ENCODE results near the gene C3orf33. TPM values are rescaled to one million over a fixed set of nuclear protein-coding genes. Genes with fewer than 3 reads are reported as not detected.

Gene C3orf33
- total RNA-seq, 1 experiment from 2014 or later, result 9.5 TPM

- Mint-ChIP-seq H3K9me3 (ENCODE audit: low read depth, unreplicated experiment) (no peaks in the 10 kb centered on the region), H3K27ac (ENCODE audit: unreplicated experiment) (no peak overlapping the region), H3K4me1 (ENCODE audit: low read depth, unreplicated experiment) (no peaks in the 10 kb centered on the region), H3K4me3 (ENCODE audit: low read depth, unreplicated experiment) (no peak overlapping the region), H3K27me3 (ENCODE audit: unreplicated experiment) (no peaks in the 10 kb centered on the region), H3K36me3 (ENCODE audit: insufficient read depth, unreplicated experiment) (peaks cover 14% of the 10 kb centered on the region)
- DNase-seq, result no peak
- intact Hi-C loops (cut with micrococcal nuclease; ENCODE audit: unreplicated experiment), result no loop called here
- no TSS peak for BruUV-seq (replicated peaks)
- CTCF ChIA-PET, result interaction anchor here (0.6 to 0.9 kb wide), 2 partner anchors 11 to 14 kb away, joined by 3 to 4 read pairs; no protein-coding TSS in a partner anchor
- TF ChIP-seq CTCF (IDR thresholded peaks at IDR 0.05; ENCODE audit: unreplicated experiment), result no peak
These were observed 35.0 kb downstream of the C3orf33 start for GRCh38 chr3:155771126-155771525.

- Mint-ChIP-seq H3K4me3 (ENCODE audit: low read depth, unreplicated experiment) (no peak overlapping the region), H3K9me3 (ENCODE audit: low read depth, unreplicated experiment) (no peaks in the 10 kb centered on the region), H3K27me3 (ENCODE audit: unreplicated experiment) (no peaks in the 10 kb centered on the region), H3K27ac (ENCODE audit: unreplicated experiment) (no peak overlapping the region), H3K36me3 (ENCODE audit: insufficient read depth, unreplicated experiment) (peaks cover 9% of the 10 kb centered on the region), H3K4me1 (ENCODE audit: low read depth, unreplicated experiment) (no peaks in the 10 kb centered on the region)
- DNase-seq, result no peak
- CTCF ChIA-PET, result no interaction called here
- no peak for TF ChIP-seq CTCF (IDR thresholded peaks at IDR 0.05; ENCODE audit: unreplicated experiment)
- no TSS peak for BruUV-seq (replicated peaks)
- intact Hi-C loops (cut with micrococcal nuclease; ENCODE audit: unreplicated experiment), result no loop called here
These were observed 39.9 kb downstream of the C3orf33 start for GRCh38 chr3:155766206-155766605.

- H3K36me3 Mint-ChIP-seq (ENCODE audit: insufficient read depth, unreplicated experiment), result peaks cover 6% of the 10 kb centered on the region
- H3K27ac Mint-ChIP-seq (ENCODE audit: unreplicated experiment), result no peak overlapping the region
- TF ChIP-seq CTCF (IDR thresholded peaks at IDR 0.05; ENCODE audit: unreplicated experiment), result no peak
- intact Hi-C loops (cut with micrococcal nuclease; ENCODE audit: unreplicated experiment), result no loop called here
- H3K4me1 Mint-ChIP-seq (ENCODE audit: low read depth, unreplicated experiment), result no peaks in the 10 kb centered on the region
- no peak for DNase-seq
- H3K9me3 Mint-ChIP-seq (ENCODE audit: low read depth, unreplicated experiment), result no peaks in the 10 kb centered on the region
- H3K27me3 Mint-ChIP-seq (ENCODE audit: unreplicated experiment), result no peaks in the 10 kb centered on the region
- no TSS peak for BruUV-seq (replicated peaks)
- CTCF ChIA-PET, result no interaction called here
- H3K4me3 Mint-ChIP-seq (ENCODE audit: low read depth, unreplicated experiment), result no peak overlapping the region
These were observed 42.1 kb downstream of the C3orf33 start for GRCh38 chr3:155763870-155764463.

- CTCF ChIA-PET, result no interaction called here
- no peaks in the 10 kb centered on the region for H3K27me3 Mint-ChIP-seq (ENCODE audit: unreplicated experiment)
- H3K9me3 Mint-ChIP-seq (ENCODE audit: low read depth, unreplicated experiment), result no peaks in the 10 kb centered on the region
These were observed 45.4 kb downstream of the C3orf33 start for GRCh38 chr3:155760653-155761052.

More at GRCh38 chr3:155760653-155761052, 45.4 kb downstream of the C3orf33 start:
- intact Hi-C loops (cut with micrococcal nuclease; ENCODE audit: unreplicated experiment), result no loop called here
- no TSS peak for BruUV-seq (replicated peaks)
- H3K27ac Mint-ChIP-seq (ENCODE audit: unreplicated experiment), result no peak overlapping the region
- H3K36me3 Mint-ChIP-seq (ENCODE audit: insufficient read depth, unreplicated experiment), result no peaks in the 10 kb centered on the region
- DNase-seq, result no peak
- no peak for TF ChIP-seq CTCF (IDR thresholded peaks at IDR 0.05; ENCODE audit: unreplicated experiment)
- H3K4me1 Mint-ChIP-seq (ENCODE audit: low read depth, unreplicated experiment), result no peaks in the 10 kb centered on the region
- no peak overlapping the region for H3K4me3 Mint-ChIP-seq (ENCODE audit: low read depth, unreplicated experiment)

All from Calu3 (cell line).